CD4-positive, alpha-beta T cell treated with Interferon alpha-2 for 1 hour (primary cell): ENCODE measurements around the gene SPEN.
"Not testable (repeated sequence)": the region's sequence is repeated elsewhere in the genome, so short reads cannot be mapped to it uniquely, and the experiment has no call there.

Source experiments
- DNase-seq, 2 donors: peaks; one replicate each; pipeline ENCODE4 v3.0.0-alpha.2; 2020 to 2022

SPEN gene

GRCh38 chr1:15965228-15965767, 117.8 kb downstream of the SPEN start:
- peak in 1 of 2 donors; percentile 34 for DNase-seq

- peak; percentile 58 to 65 for DNase-seq
Observed at GRCh38 chr1:15966081-15966955, 118.8 kb downstream of the SPEN start.

GRCh38 chr1:15966956-15967344, 119.4 kb downstream of the SPEN start:
- DNase-seq: no peak

GRCh38 chr1:15968172-15968571, 120.7 kb downstream of the SPEN start:
- DNase-seq: no peak

GRCh38 chr1:15969321-15969880, 121.9 kb downstream of the SPEN start:
- no peak for DNase-seq

- DNase-seq: no peak
Observed at GRCh38 chr1:15970911-15971310, 123.4 kb downstream of the SPEN start.

- DNase-seq: no peak
Observed at GRCh38 chr1:15972409-15972808, 124.9 kb downstream of the SPEN start.

GRCh38 chr1:15973772-15974171, 126.3 kb downstream of the SPEN start:
- DNase-seq: no peak

GRCh38 chr1:15974855-15975254, 127.3 kb downstream of the SPEN start:
- peak in 1 of 2 donors; percentile 26 for DNase-seq

- peak; percentile 65 to 78 for DNase-seq
Observed at GRCh38 chr1:15975358-15975804, 127.9 kb downstream of the SPEN start.

- peak; percentile 95 to 97 for DNase-seq
Observed at GRCh38 chr1:15975805-15976680, 128.5 kb downstream of the SPEN start, which contains the start of gene ZBTB17. Gene ZBTB17, minus strand, starts transcription at chr1:15976101. Its CDS starts 27,606 bp downstream, at chr1:15948495.

- not testable (repeated sequence) for DNase-seq
Observed at GRCh38 chr1:15977947-15978346, 130.4 kb downstream of the SPEN start.

- DNase-seq: no peak
Observed at GRCh38 chr1:15981679-15982078, 134.2 kb downstream of the SPEN start.

GRCh38 chr1:15983275-15983674, 135.8 kb downstream of the SPEN start:
- DNase-seq: no peak

- DNase-seq: no peak
Observed at GRCh38 chr1:15985611-15986297, 138.2 kb downstream of the SPEN start.

GRCh38 chr1:15988856-15989736, 141.6 kb downstream of the SPEN start:
- DNase-seq: no peak

- no peak for DNase-seq
Observed at GRCh38 chr1:15989776-15990175, 142.3 kb downstream of the SPEN start.
